Erythroblast (primary cell): ENCODE results near the gene TMPRSS4.

Source experiments
- GATA1 ChIP-seq: IDR thresholded peaks from 2 replicates; pipeline ENCODE4 v1.6.1; 2011; ENCODE audit warnings: low read depth, mild to moderate bottlenecking, control low read depth, low read length, moderate library complexity
- POLR2A ChIP-seq: IDR thresholded peaks from 2 replicates; pipeline ENCODE4 v1.6.1; 2011; ENCODE audit warnings: mild to moderate bottlenecking, low read length

- no peak for TF ChIP-seq POLR2A
- TF ChIP-seq GATA1: no peak
These were observed 66.8 kb downstream of the TMPRSS4 start for GRCh38 chr11:118143661-118144185.
